CD4-positive, alpha-beta T cell (primary cell): Measurements from ENCODE around the gene SORL1-AS1.

Experiments
- ATAC-seq: fragments of 200-7000 bp; cut with Tn5 transposase; one replicate; pipeline ENCODE4 v1.10.0; 2022; ENCODE audit warnings: mild to moderate bottlenecking; ENCODE audit not compliant: poor library complexity
- CTCF ChIA-PET: fragments of 350-600 bp; sonication (Branson Sonifier 250); formaldehyde crosslinking; loops from one replicate; lab custom pipeline; 2021; ENCODE audit warnings: antibody characterized with exemption, inconsistent platforms; lab: Charles Lee
- POLR2A ChIA-PET: fragments of 350-600 bp; sonication (Branson Sonifier 250); formaldehyde crosslinking; loops from one replicate; lab custom pipeline; 2021; ENCODE audit warnings: antibody characterized with exemption, inconsistent platforms; lab: Charles Lee
- DNase-seq, 14 experiments: peaks; one replicate each; pipeline ENCODE4 v3.0.0-alpha.2; 2013 to 2020; ENCODE audit warnings: mixed read lengths in 2 of 14
- H3K27ac ChIP-seq, 2 donors: one replicate each; pipeline versions ENCODE4 v1.5.1 to v1.7.0; 2013; ENCODE audit warnings: low read length in 2 of 2, low read depth in 1 of 2, mild to moderate bottlenecking in 1 of 2
- H3K27me3 ChIP-seq, 2 experiments: 1 replicate in 1 of 2; 2 replicates in 1 of 2; pipeline versions ENCODE4 v1.6.1 to v1.7.0; 2013; ENCODE audit warnings: low read length in 2 of 2, control low read depth in 1 of 2, mild to moderate bottlenecking in 1 of 2, moderate library complexity in 1 of 2; ENCODE audit not compliant: insufficient read depth in 2 of 2, control insufficient read depth in 1 of 2
- H3K36me3 ChIP-seq: one replicate; pipeline ENCODE4 v1.6.1; 2013; ENCODE audit warnings: low read length, control low read depth; ENCODE audit not compliant: insufficient read depth
- H3K4me1 ChIP-seq: one replicate; pipeline ENCODE4 v1.6.1; 2013; ENCODE audit warnings: low read length, control low read depth; ENCODE audit not compliant: insufficient read depth
- H3K4me3 ChIP-seq: one replicate; pipeline ENCODE4 v1.5.1; 2013; ENCODE audit warnings: mild to moderate bottlenecking, low read length, moderate library complexity
- H3K9me3 ChIP-seq, 2 experiments: 1 replicate in 1 of 2; 2 replicates in 1 of 2; pipeline versions ENCODE4 v1.6.1 to v1.7.0; 2013; ENCODE audit warnings: low read length in 2 of 2, mild to moderate bottlenecking in 2 of 2, control low read depth in 1 of 2, moderate library complexity in 1 of 2; ENCODE audit not compliant: control insufficient read depth in 1 of 2, insufficient read depth in 1 of 2
- H3K27ac Mint-ChIP-seq: one replicate; pipeline ENCODE4 v1.8.0; 2020; ENCODE audit warnings: mixed read lengths
- H3K27me3 Mint-ChIP-seq: one replicate; pipeline ENCODE4 v1.8.0; 2021; ENCODE audit warnings: mixed read lengths
- H3K36me3 Mint-ChIP-seq: one replicate; pipeline ENCODE4 v1.8.0; 2021; ENCODE audit warnings: low read depth, mixed read lengths
- H3K4me1 Mint-ChIP-seq: one replicate; pipeline ENCODE4 v1.8.0; 2021; ENCODE audit warnings: low read depth, mixed read lengths
- H3K4me3 Mint-ChIP-seq: one replicate; pipeline ENCODE4 v1.8.0; 2020; ENCODE audit warnings: mild to moderate bottlenecking, mixed read lengths
- H3K9me3 Mint-ChIP-seq: one replicate; pipeline ENCODE4 v1.8.0; 2020; ENCODE audit warnings: mixed read lengths
- CTCF ChIP-seq: fragments of 200-600 bp; IDR thresholded peaks from one replicate; pipeline ENCODE4 v1.8.0; 2022; ENCODE audit warnings: antibody characterized with exemption, mild to moderate bottlenecking
- intact Hi-C, 2 experiments: fragments of 100-400 bp; cut with DNase I in 1 of 2; cut with micrococcal nuclease in 1 of 2; formaldehyde crosslinking; loops; one replicate each; pipeline versions ENCODE4 v1.15.1 to v1.9.0; 2023 to 2025; cut with DNase I, micrococcal nuclease

Gene SORL1-AS1

GRCh38 chr11:121476379-121477032 is 23.7 kb upstream of the SORL1-AS1 start:
- peak overlapping the region; percentile 78 for H3K27ac Mint-ChIP-seq
- H3K9me3 Mint-ChIP-seq, result no peaks in the 10 kb centered on the region
- peaks cover 74% of the 10 kb centered on the region for H3K4me1 Mint-ChIP-seq
- TF ChIP-seq CTCF, result no peak
- Histone ChIP-seq H3K27me3 (no peaks in the 10 kb centered on the region), H3K36me3 (peaks cover 81% of the 10 kb centered on the region), H3K4me1 (peaks cover 74% of the 10 kb centered on the region), H3K27ac (no peak overlapping the region), H3K4me3 (no peak overlapping the region), H3K9me3 (no peaks in the 10 kb centered on the region)
- DNase-seq (peak in 1 of 14 experiments; percentile 35), ATAC-seq (peak; percentile 32)
- ChIA-PET POLR2A (interaction anchor here (0.7 to 2.7 kb wide), 4 partner anchors 9 to 16 kb away, joined by 3 to 7 read pairs (median 5); no protein-coding TSS in a partner anchor), CTCF (interaction anchor here (1.5 kb wide), 1 partner anchor 24 kb away, joined by 4 read pairs; the partner anchor contains the start of genes SORL1 and SORL1-AS1)
- no peaks in the 10 kb centered on the region for H3K27me3 Mint-ChIP-seq
- intact Hi-C loops, result no loop called here
- peaks cover 85% of the 10 kb centered on the region for H3K36me3 Mint-ChIP-seq
- no peak overlapping the region for H3K4me3 Mint-ChIP-seq

- H3K36me3 Mint-ChIP-seq, result peaks cover 99% of the 10 kb centered on the region
- Histone ChIP-seq H3K36me3 (peaks cover 92% of the 10 kb centered on the region), H3K9me3 (no peaks in the 10 kb centered on the region), H3K27ac (no peak overlapping the region), H3K4me3 (no peak overlapping the region), H3K4me1 (peaks cover 76% of the 10 kb centered on the region), H3K27me3 (no peaks in the 10 kb centered on the region)
- no peaks in the 10 kb centered on the region for H3K27me3 Mint-ChIP-seq
- no peak for DNase-seq
- peaks cover 79% of the 10 kb centered on the region for H3K4me1 Mint-ChIP-seq
- H3K27ac Mint-ChIP-seq, result peak overlapping the region; percentile 36
- CTCF ChIA-PET, result no interaction called here
- ATAC-seq, result no peak
- H3K9me3 Mint-ChIP-seq, result no peaks in the 10 kb centered on the region
- intact Hi-C loops, result no loop called here
- H3K4me3 Mint-ChIP-seq, result no peak overlapping the region
- POLR2A ChIA-PET, result interaction anchor here (1.0 to 2.7 kb wide), 3 partner anchors 14 to 24 kb away, joined by 3 to 7 read pairs (median 4); no protein-coding TSS in a partner anchor
- TF ChIP-seq CTCF, result no peak
These were observed 21.9 kb upstream of the SORL1-AS1 start for GRCh38 chr11:121474680-121475079.

GRCh38 chr11:121473064-121473777 is 20.5 kb upstream of the SORL1-AS1 start:
- H3K36me3 ChIP-seq, result peaks cover 77% of the 10 kb centered on the region
- Mint-ChIP-seq H3K9me3 (no peaks in the 10 kb centered on the region), H3K4me1 (peaks cover 87% of the 10 kb centered on the region), H3K4me3 (no peak overlapping the region), H3K36me3 (peaks cover 91% of the 10 kb centered on the region), H3K27me3 (no peaks in the 10 kb centered on the region), H3K27ac (peak overlapping the region; percentile 76)
- no peak overlapping the region for H3K4me3 ChIP-seq
- TF ChIP-seq CTCF, result no peak
- intact Hi-C loops, result no loop called here
- DNase-seq (peak in 1 of 14 experiments; percentile 2), ATAC-seq (no peak)
- POLR2A ChIA-PET, result interaction anchor here (1.5 kb wide), 1 partner anchor 23 kb away, joined by 4 read pairs; no protein-coding TSS in a partner anchor
- H3K27ac ChIP-seq, result no peak overlapping the region
- no peaks in the 10 kb centered on the region for H3K9me3 ChIP-seq
- CTCF ChIA-PET, result no interaction called here
- peaks cover 78% of the 10 kb centered on the region for H3K4me1 ChIP-seq
- H3K27me3 ChIP-seq, result no peaks in the 10 kb centered on the region
